BE2C (cell line): ENCODE results near the gene TCEAL4. TPM values are rescaled to one million over a fixed set of nuclear protein-coding genes. Genes with fewer than 3 reads are reported as not detected.

ENCODE experiments used
- DNase-seq: peaks from one replicate; pipeline ENCODE4 v3.0.0-alpha.2; 2020
- H3K27me3 ChIP-seq: fragments of 250-450 bp; sonication (Bioruptor Pico); 2 replicates; pipeline ENCODE4 v1.5.1; 2020; ENCODE audit warnings: mild to moderate bottlenecking
- H3K36me3 ChIP-seq: fragments of 250-450 bp; sonication (Bioruptor Pico); 2 replicates; pipeline ENCODE4 v1.5.1; 2020; ENCODE audit warnings: mild to moderate bottlenecking
- H3K4me1 ChIP-seq: fragments of 250-450 bp; sonication (Bioruptor Pico); 2 replicates; pipeline ENCODE4 v1.5.1; 2020
- H3K4me3 ChIP-seq: 2 replicates; pipeline ENCODE4 v1.5.1; 2011; ENCODE audit warnings: low read depth, low read length
- H3K9me3 ChIP-seq: fragments of 250-450 bp; sonication (Bioruptor Pico); 2 replicates; pipeline ENCODE4 v1.5.1; 2020
- CTCF ChIP-seq: IDR thresholded peaks from 2 replicates; pipeline ENCODE4 v1.5.1; 2012; ENCODE audit warnings: mild to moderate bottlenecking, low read depth, low read length
- polyA plus RNA-seq: library from polyadenylated mRNA; unstranded; fragments of >200 nt; gene quantifications from one replicate; pipeline ENCODE4 v1.2.1, GENCODE V29; 2012; ENCODE audit warnings: low read depth, missing spikeins; ENCODE audit not compliant: insufficient read length, insufficient read depth

The TCEAL4 gene
- polyA plus RNA-seq = 89.8 TPM

- no peak for TF ChIP-seq CTCF
- Histone ChIP-seq H3K4me1 (no peaks in the 10 kb centered on the region), H3K9me3 (no peaks in the 10 kb centered on the region), H3K4me3 (peak within 1 kb of the TSS; percentile 80), H3K27me3 (no peaks in the 10 kb centered on the region), H3K36me3 (no peaks in the 10 kb centered on the region)
- peak; percentile 56 for DNase-seq
Observed at GRCh38 chrX:103585411-103586313, at the start of gene TCEAL4. TSS of gene TCEAL4 (plus strand) at chrX:103585515. CDS start at chrX:103586676, 1,161 bp downstream.

- DNase-seq = no peak
- TF ChIP-seq CTCF = no peak
- no peaks in the 10 kb centered on the region for H3K9me3 ChIP-seq
- H3K4me1 ChIP-seq = no peaks in the 10 kb centered on the region
- no peak overlapping the region for H3K4me3 ChIP-seq
- H3K36me3 ChIP-seq = no peaks in the 10 kb centered on the region
- no peaks in the 10 kb centered on the region for H3K27me3 ChIP-seq
Observed at GRCh38 chrX:103536071-103536470, 49.2 kb upstream of the TCEAL4 start.

- Histone ChIP-seq H3K27me3 (no peaks in the 10 kb centered on the region), H3K4me1 (no peaks in the 10 kb centered on the region), H3K4me3 (no peak overlapping the region), H3K36me3 (no peaks in the 10 kb centered on the region), H3K9me3 (no peaks in the 10 kb centered on the region)
- DNase-seq = no peak
- no peak for TF ChIP-seq CTCF
Observed at GRCh38 chrX:103536732-103537131, 48.6 kb upstream of the TCEAL4 start.

- Histone ChIP-seq H3K4me1 (no peaks in the 10 kb centered on the region), H3K27me3 (no peaks in the 10 kb centered on the region), H3K4me3 (no peak overlapping the region), H3K36me3 (no peaks in the 10 kb centered on the region), H3K9me3 (no peaks in the 10 kb centered on the region)
- DNase-seq = no peak
- TF ChIP-seq CTCF = no peak
Observed at GRCh38 chrX:103537871-103538387, 47.4 kb upstream of the TCEAL4 start.

- DNase-seq = no peak
- Histone ChIP-seq H3K9me3 (no peaks in the 10 kb centered on the region), H3K27me3 (no peaks in the 10 kb centered on the region), H3K36me3 (no peaks in the 10 kb centered on the region), H3K4me3 (no peak overlapping the region), H3K4me1 (no peaks in the 10 kb centered on the region)
- no peak for TF ChIP-seq CTCF
Observed at GRCh38 chrX:103538728-103539127, 46.6 kb upstream of the TCEAL4 start.

- no peak for DNase-seq
- Histone ChIP-seq H3K27me3 (no peaks in the 10 kb centered on the region), H3K36me3 (no peaks in the 10 kb centered on the region), H3K4me3 (no peak overlapping the region), H3K4me1 (no peaks in the 10 kb centered on the region), H3K9me3 (no peaks in the 10 kb centered on the region)
- no peak for TF ChIP-seq CTCF
Observed at GRCh38 chrX:103539695-103540094, 45.6 kb upstream of the TCEAL4 start.
